ENCODE measurements around the gene RAB11FIP2. TPM values are rescaled to one million over a fixed set of nuclear protein-coding genes. Genes with fewer than 3 reads are reported as not detected.

Gene RAB11FIP2
- total RNA-seq, 4 donors from 2014 or later, result 3.0 to 18.4 (median 9.0) TPM

GRCh38 chr10:117991701-117992100, 55.0 kb downstream of the RAB11FIP2 start:
- 93 to 95% methylated on average over 8 of the region's 8 CpGs for WGBS, 2 donors (ENCODE audit: low coverage in 1 of 2)
- H3K27ac ChIP-seq, result no peak overlapping the region

DNA sequence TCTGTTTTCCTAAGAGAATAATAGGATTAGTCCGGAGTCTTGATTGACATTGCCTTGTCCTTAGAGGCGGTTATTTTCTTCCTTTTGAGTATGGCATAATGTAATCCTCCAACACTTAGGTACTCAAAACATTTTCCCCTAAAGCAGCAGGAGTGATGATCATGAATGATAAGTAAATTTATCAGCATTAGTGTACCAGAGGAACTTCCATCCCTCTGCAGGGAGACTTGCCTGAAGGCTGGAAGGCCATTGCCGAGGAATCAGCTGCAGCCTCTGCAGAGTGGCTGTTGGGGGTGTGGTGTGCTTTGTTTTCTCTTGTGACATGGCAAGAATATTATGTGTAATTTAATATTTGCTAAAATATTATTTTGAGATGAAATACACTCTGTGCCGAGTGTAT, 56.8 kb downstream of the RAB11FIP2 start:
- intact Hi-C loops (cut with DNase I; ENCODE audit: low total_unique reads), result no loop called here
- Histone ChIP-seq H3K36me3 (no peaks in the 10 kb centered on the region), H3K4me3 (no peak overlapping the region), H3K4me1 (no peaks in the 10 kb centered on the region), H3K27ac (no peak overlapping the region), H3K27me3 (no peaks in the 10 kb centered on the region), H3K9me3 (no peaks in the 10 kb centered on the region)
- 98% methylated on average over 4 of the region's 4 CpGs for WGBS, 2 donors (ENCODE audit: low coverage in 1 of 2)
- in situ Hi-C loops (cut with MboI; ENCODE audit: low pct_ligation_motif_present in 1 of 4, low pct_unique_long_range_greater_than_20kb in 1 of 4, low sequenced_read_pairs in 3 of 4), result no loop called here
- no peak for DNase-seq
- TF ChIP-seq POLR2A (IDR thresholded peaks at IDR 0.05), result no peak
- no peak for TF ChIP-seq CTCF (IDR thresholded peaks at IDR 0.05)
- no peak for TF ChIP-seq EP300 (IDR thresholded peaks at IDR 0.05; ENCODE audit: low read depth)
- TF ChIP-seq POLR2AphosphoS5 (IDR thresholded peaks at IDR 0.05), result no peak

More at GRCh38 chr10:117991701-117992100, 55.0 kb downstream of the RAB11FIP2 start:
- Histone ChIP-seq H3K27me3 (no peaks in the 10 kb centered on the region), H3K36me3 (no peaks in the 10 kb centered on the region), H3K4me1 (no peaks in the 10 kb centered on the region), H3K4me3 (no peak overlapping the region), H3K9me3 (no peaks in the 10 kb centered on the region)
- intact Hi-C loops (cut with DNase I; ENCODE audit: low total_unique reads) (no loop called here), in situ Hi-C loops (cut with MboI; ENCODE audit: low pct_ligation_motif_present in 1 of 4, low pct_unique_long_range_greater_than_20kb in 1 of 4, low sequenced_read_pairs in 3 of 4) (no loop called here)
- no peak for DNase-seq
- TF ChIP-seq POLR2AphosphoS5 (IDR thresholded peaks at IDR 0.05) (no peak), EP300 (IDR thresholded peaks at IDR 0.05; ENCODE audit: low read depth) (no peak), CTCF (IDR thresholded peaks at IDR 0.05) (no peak), POLR2A (IDR thresholded peaks at IDR 0.05) (no peak)

DNA sequence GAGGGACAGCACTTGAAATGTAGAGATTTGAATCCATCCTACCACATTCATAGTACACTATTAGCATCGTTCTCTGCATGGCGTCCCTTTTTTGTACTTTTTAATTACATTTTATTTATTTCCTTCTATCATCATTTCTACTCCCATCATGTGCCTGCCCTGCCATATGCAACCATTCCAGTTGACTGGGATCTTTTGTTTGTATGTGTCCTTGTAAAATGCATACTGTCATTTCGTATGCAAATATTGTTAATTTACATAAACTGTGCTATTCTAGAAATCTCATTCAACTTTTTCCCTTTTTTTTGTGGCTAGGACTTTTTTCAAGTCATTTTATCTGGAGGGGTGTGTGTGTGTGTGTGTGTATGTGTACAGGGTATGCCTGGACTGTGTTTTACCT, 57.9 kb downstream of the RAB11FIP2 start:
- Histone ChIP-seq H3K36me3 (no peaks in the 10 kb centered on the region), H3K4me1 (no peaks in the 10 kb centered on the region), H3K27ac (no peak overlapping the region), H3K4me3 (no peak overlapping the region), H3K9me3 (no peaks in the 10 kb centered on the region), H3K27me3 (no peaks in the 10 kb centered on the region)
- intact Hi-C loops (cut with DNase I; ENCODE audit: low total_unique reads) (no loop called here), in situ Hi-C loops (cut with MboI; ENCODE audit: low pct_ligation_motif_present in 1 of 4, low pct_unique_long_range_greater_than_20kb in 1 of 4, low sequenced_read_pairs in 3 of 4) (no loop called here)
- TF ChIP-seq POLR2AphosphoS5 (IDR thresholded peaks at IDR 0.05), result no peak
- no peak for TF ChIP-seq POLR2A (IDR thresholded peaks at IDR 0.05)
- no peak for TF ChIP-seq EP300 (IDR thresholded peaks at IDR 0.05; ENCODE audit: low read depth)
- TF ChIP-seq CTCF (IDR thresholded peaks at IDR 0.05), result no peak
- DNase-seq, result no peak
- WGBS, 2 donors (ENCODE audit: low coverage in 1 of 2), result 62 to 90% methylated on average over 2 to 3 of the region's 3 CpGs

GRCh38 chr10:117987244-117987909, 59.4 kb downstream of the RAB11FIP2 start:
- no peaks in the 10 kb centered on the region for H3K9me3 ChIP-seq
- no peak for TF ChIP-seq EP300 (IDR thresholded peaks at IDR 0.05; ENCODE audit: low read depth)
- no peaks in the 10 kb centered on the region for H3K4me1 ChIP-seq
- no peak overlapping the region for H3K27ac ChIP-seq
- intact Hi-C loops (cut with DNase I; ENCODE audit: low total_unique reads), result no loop called here
- no peaks in the 10 kb centered on the region for H3K36me3 ChIP-seq
- no peak for DNase-seq
- H3K4me3 ChIP-seq, result no peak overlapping the region
- in situ Hi-C loops (cut with MboI; ENCODE audit: low pct_ligation_motif_present in 1 of 4, low pct_unique_long_range_greater_than_20kb in 1 of 4, low sequenced_read_pairs in 3 of 4), result no loop called here
- no peaks in the 10 kb centered on the region for H3K27me3 ChIP-seq

- Histone ChIP-seq H3K27me3 (no peaks in the 10 kb centered on the region), H3K4me3 (no peak overlapping the region), H3K36me3 (no peaks in the 10 kb centered on the region), H3K27ac (no peak overlapping the region), H3K4me1 (no peaks in the 10 kb centered on the region), H3K9me3 (no peaks in the 10 kb centered on the region)
- in situ Hi-C loops (cut with MboI; ENCODE audit: low pct_ligation_motif_present in 1 of 4, low pct_unique_long_range_greater_than_20kb in 1 of 4, low sequenced_read_pairs in 3 of 4) (no loop called here), intact Hi-C loops (cut with DNase I; ENCODE audit: low total_unique reads) (no loop called here)
- 51 to 59% methylated on average over 2 of the region's 2 CpGs for WGBS, 2 donors (ENCODE audit: low coverage in 1 of 2)
- no peak for DNase-seq
- no peak for TF ChIP-seq CTCF (IDR thresholded peaks at IDR 0.05)
- TF ChIP-seq POLR2AphosphoS5 (IDR thresholded peaks at IDR 0.05), result no peak
- no peak for TF ChIP-seq POLR2A (IDR thresholded peaks at IDR 0.05)
- no peak for TF ChIP-seq EP300 (IDR thresholded peaks at IDR 0.05; ENCODE audit: low read depth)
Observed at GRCh38 chr10:117983961-117984360, 62.8 kb downstream of the RAB11FIP2 start.

All from transverse colon (tissue), 4 donors.